Natural killer cell (primary cell): ENCODE data around the gene PEX14. TPM values are rescaled to one million over a fixed set of nuclear protein-coding genes. Genes with fewer than 3 reads are reported as not detected.

Source experiments
- ATAC-seq, 3 donors: fragments of 150-1000 bp in 2 of 3; fragments of 200-7000 bp in 1 of 3; cut with Tn5 transposase; 1 replicate in 1 of 3; 2 replicates in 2 of 3; pipeline ENCODE4 v1.10.0; 2021; ENCODE audit warnings: mild to moderate bottlenecking in 2 of 3, moderate library complexity in 2 of 3
- DNase-seq, 2 donors: peaks; one replicate each; pipeline versions ENCODE4 v3.0.0 to v3.0.0-alpha.2; 2013 to 2021; ENCODE audit warnings: mixed read lengths in 1 of 2
- H3K27ac ChIP-seq: one replicate; pipeline ENCODE4 v1.5.1; 2013; ENCODE audit warnings: mild to moderate bottlenecking, low read length
- H3K27me3 ChIP-seq: one replicate; pipeline ENCODE4 v1.6.1; 2013; ENCODE audit warnings: low read length; ENCODE audit not compliant: control insufficient read depth, insufficient read depth
- H3K36me3 ChIP-seq: one replicate; pipeline ENCODE4 v1.6.1; 2013; ENCODE audit warnings: low read length; ENCODE audit not compliant: control insufficient read depth, insufficient read depth
- H3K4me1 ChIP-seq: one replicate; pipeline ENCODE4 v1.6.1; 2013; ENCODE audit warnings: low read length; ENCODE audit not compliant: control insufficient read depth, insufficient read depth
- H3K4me3 ChIP-seq: one replicate; pipeline ENCODE4 v1.5.1; 2013; ENCODE audit warnings: low read length
- H3K9me3 ChIP-seq: one replicate; pipeline ENCODE4 v1.6.1; 2013; ENCODE audit warnings: low read length; ENCODE audit not compliant: control insufficient read depth, insufficient read depth
- H3K27ac Mint-ChIP-seq, 2 donors: one replicate each; pipeline ENCODE4 v1.8.0; 2022; ENCODE audit warnings: mild to moderate bottlenecking in 2 of 2, mixed read lengths in 2 of 2, moderate library complexity in 1 of 2
- H3K27me3 Mint-ChIP-seq, 2 donors: one replicate each; pipeline ENCODE4 v1.8.0; 2022; ENCODE audit warnings: low read depth in 2 of 2, mixed read lengths in 2 of 2
- H3K36me3 Mint-ChIP-seq: one replicate; pipeline ENCODE4 v1.8.0; 2022; ENCODE audit warnings: mixed read lengths
- H3K4me1 Mint-ChIP-seq, 2 donors: one replicate each; pipeline ENCODE4 v1.8.0; 2022; ENCODE audit warnings: mixed read lengths in 2 of 2
- H3K4me3 Mint-ChIP-seq: one replicate; pipeline ENCODE4 v1.8.0; 2022; ENCODE audit warnings: mild to moderate bottlenecking, moderate library complexity, mixed read lengths
- H3K9me3 Mint-ChIP-seq, 2 donors: one replicate each; pipeline ENCODE4 v1.8.0; 2022; ENCODE audit warnings: mixed read lengths in 2 of 2
- CTCF ChIP-seq: fragments of 200-600 bp; IDR thresholded peaks from one replicate; pipeline ENCODE4 v1.8.0; 2022; ENCODE audit warnings: antibody characterized with exemption
- WGBS: methylation state at CpG from one replicate; pipeline ENCODE4 v1.1.7; 2013; ENCODE audit warnings: missing lambda C conversion rate; ENCODE audit not compliant: insufficient coverage; 5-methylcytosine and 5-hydroxymethylcytosine counted together
- intact Hi-C: fragments of 100-400 bp; cut with micrococcal nuclease; formaldehyde crosslinking; loops from one replicate; pipeline ENCODE4 v1.14.2; 2022
- total RNA-seq, 4 donors: library from RNA; stranded (reverse); fragments of 120-200 nt in 1 of 4; gene quantifications; one replicate each; pipeline versions ENCODE4 v1.2.3 to v1.2.4, GENCODE V29; 2013 to 2022

The PEX14 gene
- total RNA-seq, 3 donors from 2014 or later (not counting 1 experiment from before 2014, with no cell fraction given): 21.4 to 27.3 (median 24.1) TPM

DNA sequence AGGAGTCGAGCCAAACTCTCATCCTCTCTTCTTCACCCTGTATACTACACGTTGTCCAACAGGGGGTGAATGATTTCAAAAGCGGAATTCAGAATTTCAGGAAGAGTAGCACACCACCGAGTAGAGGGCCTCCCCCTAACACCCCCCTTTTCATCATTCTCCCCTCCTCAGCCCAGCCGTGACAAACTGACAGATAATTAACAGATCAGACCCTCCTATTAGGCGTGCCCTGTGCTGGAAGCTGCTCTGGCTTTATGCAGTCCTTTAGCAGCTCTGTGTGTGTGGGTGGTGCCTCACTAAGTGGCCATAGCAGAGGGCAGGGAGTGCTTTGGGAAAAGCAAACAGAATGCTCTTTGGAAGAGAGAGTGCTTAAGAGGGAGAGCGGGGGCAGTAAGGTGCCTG lies 44.3 kb downstream of the PEX14 start:
- Histone ChIP-seq H3K4me3 (no peak overlapping the region), H3K4me1 (peaks cover 17% of the 10 kb centered on the region), H3K27me3 (no peaks in the 10 kb centered on the region), H3K27ac (no peak overlapping the region), H3K36me3 (no peaks in the 10 kb centered on the region), H3K9me3 (no peaks in the 10 kb centered on the region)
- intact Hi-C loops: no loop called here
- WGBS: 94% methylated on average over 7 of the region's 7 CpGs
- ATAC-seq (no peak), DNase-seq (no peak)
- H3K4me3 Mint-ChIP-seq: no peak overlapping the region
- H3K36me3 Mint-ChIP-seq: no peaks in the 10 kb centered on the region
- TF ChIP-seq CTCF: no peak
- H3K4me1 Mint-ChIP-seq: peaks cover 46 to 61% of the 10 kb centered on the region in 2 donors
- no peaks in the 10 kb centered on the region for H3K27me3 Mint-ChIP-seq
- H3K27ac Mint-ChIP-seq: no peak overlapping the region
- H3K9me3 Mint-ChIP-seq: no peaks in the 10 kb centered on the region

DNA sequence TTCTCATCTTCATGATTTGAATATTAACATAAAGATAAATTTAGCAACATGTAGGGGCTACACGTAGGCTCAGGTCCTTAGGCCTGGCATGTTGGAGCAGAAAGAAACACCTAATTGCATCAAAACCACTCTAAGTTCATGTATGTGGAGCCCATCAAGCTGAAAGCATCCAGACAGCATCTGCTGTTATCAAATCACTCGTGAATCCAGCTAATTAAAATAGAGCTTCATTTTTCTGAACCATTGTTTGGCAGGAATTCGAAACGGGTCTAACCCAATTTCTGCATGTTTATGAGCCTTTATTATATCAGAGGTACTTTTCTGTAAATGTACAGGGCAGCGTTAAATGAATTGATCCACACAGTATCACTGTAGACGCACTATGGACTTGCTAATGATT lies 45.7 kb downstream of the PEX14 start:
- WGBS: 97% methylated on average over 6 of the region's 6 CpGs
- H3K9me3 ChIP-seq: no peaks in the 10 kb centered on the region
- H3K4me1 ChIP-seq: peaks cover 13% of the 10 kb centered on the region

GRCh38 chr1:10520952-10521351 lies 46.2 kb downstream of the PEX14 start:
- H3K9me3 ChIP-seq: no peaks in the 10 kb centered on the region
- no peak overlapping the region for H3K4me3 ChIP-seq
- H3K27me3 ChIP-seq: no peaks in the 10 kb centered on the region
- no peak for TF ChIP-seq CTCF
- ATAC-seq: no peak
- H3K27ac ChIP-seq: no peak overlapping the region
- no peaks in the 10 kb centered on the region for H3K36me3 ChIP-seq
- no peak for DNase-seq
- Mint-ChIP-seq H3K27ac (peak overlapping the region; percentile 19 to 98), H3K4me1 (peaks cover 47 to 64% of the 10 kb centered on the region in 2 donors), H3K36me3 (no peaks in the 10 kb centered on the region), H3K27me3 (no peaks in the 10 kb centered on the region), H3K9me3 (no peaks in the 10 kb centered on the region), H3K4me3 (no peak overlapping the region)
- peaks cover 14% of the 10 kb centered on the region for H3K4me1 ChIP-seq
- intact Hi-C loops: no loop called here
- WGBS: 100% methylated on average over 1 of the region's 1 CpG

More for the DNA sequence above, 45.7 kb downstream of the PEX14 start:
- Mint-ChIP-seq H3K9me3 (no peaks in the 10 kb centered on the region), H3K27ac (peak overlapping the region in 1 of 2 donors; percentile 98), H3K36me3 (no peaks in the 10 kb centered on the region), H3K27me3 (no peaks in the 10 kb centered on the region), H3K4me3 (no peak overlapping the region), H3K4me1 (peaks cover 49 to 64% of the 10 kb centered on the region in 2 donors)
- DNase-seq: no peak
- H3K27me3 ChIP-seq: no peaks in the 10 kb centered on the region
- H3K4me3 ChIP-seq: no peak overlapping the region
- no peak for ATAC-seq
- H3K36me3 ChIP-seq: no peaks in the 10 kb centered on the region
- intact Hi-C loops: no loop called here
- no peak overlapping the region for H3K27ac ChIP-seq
- no peak for TF ChIP-seq CTCF

GRCh38 chr1:10521537-10522157 lies 46.9 kb downstream of the PEX14 start:
- intact Hi-C loops: no loop called here
- no peak overlapping the region for H3K27ac ChIP-seq
- H3K27me3 ChIP-seq: no peaks in the 10 kb centered on the region
- no peak for TF ChIP-seq CTCF
- H3K27me3 Mint-ChIP-seq: no peaks in the 10 kb centered on the region
- no peaks in the 10 kb centered on the region for H3K9me3 ChIP-seq
- H3K4me3 ChIP-seq: no peak overlapping the region
- no peak for ATAC-seq
- peaks cover 14% of the 10 kb centered on the region for H3K4me1 ChIP-seq
- H3K4me3 Mint-ChIP-seq: no peak overlapping the region
- no peaks in the 10 kb centered on the region for H3K9me3 Mint-ChIP-seq
- WGBS: 97% methylated on average over 7 of the region's 8 CpGs
- H3K4me1 Mint-ChIP-seq: peaks cover 42 to 57% of the 10 kb centered on the region in 2 donors
- no peaks in the 10 kb centered on the region for H3K36me3 Mint-ChIP-seq
- peak overlapping the region; percentile 19 to 98 for H3K27ac Mint-ChIP-seq
- H3K36me3 ChIP-seq: no peaks in the 10 kb centered on the region
- DNase-seq: no peak
